K562 (cell line): ENCODE measurements around the gene CHST13. TPM values are rescaled to one million over a fixed set of nuclear protein-coding genes. Genes with fewer than 3 reads are reported as not detected.

Source experiments
- DACH1 ChIP-seq: fragments of 450-650 bp; IDR thresholded peaks from 2 replicates; pipeline ENCODE4 v1.6.1; 2018; ENCODE audit not compliant: partially characterized antibody
- NCOA1 ChIP-seq: fragments of 450-650 bp; IDR thresholded peaks from 2 replicates; pipeline ENCODE4 v1.6.1; 2016; ENCODE audit warnings: low read depth
- NKRF ChIP-seq: fragments of 450-650 bp; IDR thresholded peaks from 2 replicates; pipeline ENCODE4 v1.6.1; 2016; ENCODE audit warnings: borderline replicate concordance
- PBX2 ChIP-seq, 2 experiments: IDR thresholded peaks in 1 of 2; conservative IDR thresholded peaks in 1 of 2; 2 replicates each; pipeline ENCODE4 v1.6.1; 2016; ENCODE audit warnings: low read depth in 2 of 2, mild to moderate bottlenecking in 1 of 2, missing compliant biosample characterization in 1 of 2, missing genetic modification characterization in 1 of 2, moderate library complexity in 1 of 2
- RREB1 ChIP-seq: fragments of 250-450 bp; sonication (Bioruptor Pico); IDR thresholded peaks from 2 replicates; pipeline ENCODE4 v1.4.0; 2020
- TRIM28 ChIP-seq: fragments of 450-650 bp; IDR thresholded peaks from 2 replicates; pipeline ENCODE4 v1.6.1; 2017
- YBX1 ChIP-seq: fragments of 450-650 bp; IDR thresholded peaks from 2 replicates; pipeline ENCODE4 v1.7.1; 2016; ENCODE audit warnings: mild to moderate bottlenecking
- polyA plus RNA-seq, 8 experiments: library from polyadenylated mRNA; depleted of rRNA in 4 of 8; stranded (reverse) in 5 of 8; unstranded in 3 of 8; fragments of >200 nt; fragmentation: Nextera tagmentation in 2 of 8; fragmentation: Illumina TruSeq in 1 of 8; extraction: Ambion mirVana in 2 of 8; extraction: Trizol in 1 of 8; gene quantifications; 2 replicates each; pipeline versions ENCODE4 v1.2.1 to v1.2.3, GENCODE V29; 2011 to 2014; ENCODE audit warnings: inconsistent platforms in 1 of 8, missing spikeins in 1 of 8
- total RNA-seq, 7 experiments: library from RNA; depleted of rRNA in 6 of 7; stranded (reverse); fragments of >200 nt in 6 of 7; fragmentation: Illumina TruSeq in 2 of 7; extraction: Trizol in 2 of 7; gene quantifications; 2 replicates each; pipeline versions ENCODE4 v1.2.1 to v1.2.3, GENCODE V29; 2011 to 2021; ENCODE audit warnings: low replicate concordance in 1 of 7

The CHST13 gene
- total and polyA plus RNA-seq, 9 of the 15 experiments (the other 6 are each of a cell fraction or from before 2014, with no cell fraction given) = not detected

- TF ChIP-seq RREB1 (CRISPR knock-in tag) (no peak), YBX1 (no peak), PBX2 (CRISPR knock-in tag; IDR thresholded peaks at IDR 0.05; ENCODE audit: low read depth) (no peak), PBX2 (tag; conservative IDR thresholded peaks at IDR 0.05; ENCODE audit: low read depth) (no peak), NCOA1 (no peak), NKRF (no peak), DACH1 (no peak), TRIM28 (no peak)
Observed at GRCh38 chr3:126562737-126563276, 38.9 kb downstream of the CHST13 start (continued).
